NT2/D1 (cell line): Measurements from ENCODE around the gene HTT.

Experiments used
- DNase-seq: peaks from one replicate; pipeline ENCODE4 v3.0.0-alpha.2; 2011; ENCODE audit warnings: low read depth, low spot score
- H3K27me3 ChIP-seq: 2 replicates; pipeline ENCODE4 v1.6.0; 2011; ENCODE audit warnings: mild to moderate bottlenecking; ENCODE audit not compliant: insufficient read length, insufficient read depth
- H3K36me3 ChIP-seq: 2 replicates; pipeline ENCODE4 v1.6.1; 2011; ENCODE audit warnings: mild to moderate bottlenecking, low read length, mixed read lengths; ENCODE audit not compliant: insufficient read depth, insufficient read length
- H3K4me1 ChIP-seq: 2 replicates; pipeline ENCODE4 v1.5.1; 2011; ENCODE audit not compliant: insufficient read depth, insufficient read length
- H3K4me3 ChIP-seq: 2 replicates; pipeline ENCODE4 v1.5.1; 2011; ENCODE audit warnings: low read depth; ENCODE audit not compliant: insufficient read length
- H3K9ac ChIP-seq: 2 replicates; pipeline ENCODE4 v1.6.0; 2011; ENCODE audit warnings: low read depth; ENCODE audit not compliant: insufficient read length
- H3K9me3 ChIP-seq: 2 replicates; pipeline ENCODE4 v1.5.1; 2011; ENCODE audit warnings: mild to moderate bottlenecking, low read length; ENCODE audit not compliant: insufficient read depth
- SUZ12 ChIP-seq: IDR thresholded peaks from 2 replicates; pipeline ENCODE4 v1.6.1; 2011; ENCODE audit not compliant: insufficient read length, insufficient read depth; ENCODE audit errors: extremely low read depth
- YY1 ChIP-seq: IDR thresholded peaks from 2 replicates; pipeline ENCODE4 v1.6.1; 2011; ENCODE audit not compliant: insufficient read length, insufficient read depth
- ZNF274 ChIP-seq: IDR thresholded peaks from 2 replicates; pipeline ENCODE4 v1.6.1; 2011; ENCODE audit warnings: mild to moderate bottlenecking, low read depth, low read length

Gene HTT

DNA sequence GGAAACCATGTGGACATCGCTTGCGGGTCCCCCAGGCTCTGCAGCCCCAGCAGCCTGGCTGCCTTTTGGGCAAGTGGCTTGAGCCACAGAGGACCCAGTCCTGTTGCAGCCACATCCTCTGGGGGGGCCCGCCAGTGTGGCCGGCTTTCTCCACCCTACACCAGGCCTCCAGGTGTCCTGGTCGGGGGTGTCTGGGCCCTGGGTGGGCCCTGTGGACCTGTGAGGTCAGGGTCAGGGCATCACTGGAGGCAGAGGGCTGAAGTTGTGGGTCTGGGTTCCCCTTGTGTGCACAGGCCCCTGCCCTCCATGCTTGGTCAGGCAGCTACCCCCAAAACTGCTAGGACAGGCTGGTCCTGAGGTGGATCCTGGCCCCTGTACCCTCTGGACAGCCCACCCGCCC, 171.2 kb downstream of the HTT start:
- Histone ChIP-seq H3K4me1 (peaks cover 28% of the 10 kb centered on the region), H3K27me3 (no peaks in the 10 kb centered on the region), H3K4me3 (no peak overlapping the region), H3K9ac (no peak overlapping the region), H3K36me3 (peaks cover 43% of the 10 kb centered on the region), H3K9me3 (no peaks in the 10 kb centered on the region)
- no peak for TF ChIP-seq SUZ12
- no peak for TF ChIP-seq YY1
- TF ChIP-seq ZNF274: no peak
- DNase-seq: no peak

DNA sequence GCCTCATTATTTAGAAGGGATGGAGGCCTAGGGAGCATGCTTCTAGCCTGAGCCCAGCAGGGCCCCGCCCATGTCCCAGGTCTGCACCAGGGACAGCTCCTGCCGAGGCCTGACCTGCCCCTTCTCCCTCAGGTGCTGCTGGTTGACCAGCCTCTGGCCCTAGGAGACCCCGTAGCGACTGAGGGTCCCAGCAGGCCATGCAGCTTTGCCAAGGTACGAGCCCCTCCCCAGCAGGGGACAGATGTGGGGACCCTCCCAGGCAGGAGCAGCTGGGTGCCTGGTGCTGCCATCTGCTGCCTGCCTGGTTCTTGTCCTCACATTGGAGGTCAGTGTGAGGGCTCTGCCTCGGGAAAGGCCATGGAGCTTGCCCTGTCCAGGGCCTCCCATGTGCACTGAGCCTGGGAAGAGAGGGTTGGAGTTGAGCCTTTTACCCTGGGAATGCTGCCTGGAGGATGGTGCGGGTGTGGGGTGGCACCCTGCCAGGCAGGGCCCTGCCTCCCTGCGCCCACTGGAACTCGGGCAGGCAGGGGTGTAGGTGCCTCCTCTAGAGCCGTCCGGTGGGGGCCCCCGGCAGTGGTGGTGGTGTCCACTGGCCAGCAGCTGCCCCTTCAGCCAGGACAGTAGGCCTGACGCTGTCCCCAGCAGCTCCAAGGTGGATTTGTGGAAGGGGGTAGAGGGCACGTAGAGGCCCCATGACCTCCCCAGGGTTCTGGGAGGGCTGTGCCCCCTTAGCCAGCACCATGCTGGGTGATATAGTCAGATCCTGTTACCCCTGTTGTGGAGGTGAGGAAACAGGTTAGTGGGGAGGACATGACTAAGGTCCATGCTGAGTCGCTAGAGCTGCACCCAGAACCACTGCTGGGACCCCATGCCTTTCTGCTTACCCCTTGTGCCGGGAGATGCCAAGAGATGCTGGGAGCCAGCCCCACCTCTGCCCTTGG, 172.2 kb downstream of the HTT start:
- H3K9me3 ChIP-seq: no peaks in the 10 kb centered on the region
- H3K36me3 ChIP-seq: peaks cover 32% of the 10 kb centered on the region
- no peak for DNase-seq
- no peak overlapping the region for H3K4me3 ChIP-seq
- H3K4me1 ChIP-seq: peaks cover 27% of the 10 kb centered on the region
- no peak for TF ChIP-seq ZNF274
- no peak for TF ChIP-seq YY1
- TF ChIP-seq SUZ12: no peak
- no peaks in the 10 kb centered on the region for H3K27me3 ChIP-seq
- peak overlapping the region; percentile 3 for H3K9ac ChIP-seq

DNA sequence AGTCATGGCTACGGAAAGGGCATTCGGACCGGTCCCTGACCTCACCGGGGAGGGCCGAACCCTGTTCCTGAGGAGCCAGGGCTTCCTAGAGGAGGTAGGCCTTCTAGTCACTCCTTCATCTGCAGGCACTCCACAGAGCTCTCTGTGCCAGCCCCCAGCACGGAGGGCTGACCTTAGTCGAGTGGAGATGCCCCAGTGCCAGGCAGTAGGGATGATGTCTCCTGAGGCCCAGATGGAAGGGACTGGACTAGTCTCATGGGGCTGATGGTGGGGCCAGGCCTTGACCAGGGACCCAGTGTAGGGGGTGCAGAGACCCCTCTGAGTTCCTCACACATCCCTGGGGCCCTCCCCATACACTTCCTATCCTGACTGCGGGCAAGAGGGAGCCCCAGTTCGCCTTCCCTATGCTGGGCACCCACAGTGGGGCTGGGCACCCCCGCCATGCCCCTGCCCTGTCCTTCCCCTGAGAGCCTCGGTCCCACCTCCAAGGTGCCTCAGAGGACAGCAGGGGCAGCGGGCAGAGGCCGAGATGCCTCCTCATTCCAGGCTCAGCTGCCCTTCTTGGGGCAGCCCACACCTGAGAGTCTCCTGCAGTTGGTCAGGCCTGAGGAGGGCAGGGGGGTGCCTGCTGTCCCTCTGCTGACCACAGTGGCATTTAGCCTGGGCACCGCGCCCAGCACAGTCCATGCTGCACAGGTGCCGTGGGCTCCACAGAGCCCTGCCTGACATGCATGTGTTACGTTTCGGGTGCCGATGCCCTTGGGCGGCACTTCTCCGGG, 173.1 kb downstream of the HTT start:
- TF ChIP-seq SUZ12 (no peak), YY1 (no peak), ZNF274 (no peak)
- Histone ChIP-seq H3K4me1 (peaks cover 27% of the 10 kb centered on the region), H3K4me3 (no peak overlapping the region), H3K9ac (no peak overlapping the region), H3K27me3 (no peaks in the 10 kb centered on the region), H3K36me3 (peaks cover 24% of the 10 kb centered on the region), H3K9me3 (no peaks in the 10 kb centered on the region)
- no peak for DNase-seq

DNA sequence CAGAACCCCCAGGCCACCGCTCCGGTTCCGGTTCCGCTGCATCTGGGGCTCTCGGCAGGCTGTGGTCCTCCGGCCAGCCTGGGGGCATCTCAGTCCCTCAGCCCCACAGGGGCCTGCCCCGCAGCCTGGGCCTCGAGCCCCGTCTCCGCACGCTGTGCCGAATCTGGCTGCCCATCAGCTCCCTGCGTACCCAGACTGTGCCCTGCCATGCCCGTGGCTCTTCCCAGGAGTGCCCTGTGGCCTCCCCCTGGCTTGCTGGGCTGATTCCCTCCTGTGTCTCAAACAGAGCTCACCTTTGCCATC, 173.6 kb downstream of the HTT start:
- Histone ChIP-seq H3K4me1 (peaks cover 28% of the 10 kb centered on the region), H3K9me3 (no peaks in the 10 kb centered on the region), H3K36me3 (peaks cover 19% of the 10 kb centered on the region), H3K27me3 (no peaks in the 10 kb centered on the region), H3K4me3 (no peak overlapping the region), H3K9ac (no peak overlapping the region)
- DNase-seq: no peak
- TF ChIP-seq YY1: no peak
- TF ChIP-seq ZNF274: no peak
- no peak for TF ChIP-seq SUZ12

DNA sequence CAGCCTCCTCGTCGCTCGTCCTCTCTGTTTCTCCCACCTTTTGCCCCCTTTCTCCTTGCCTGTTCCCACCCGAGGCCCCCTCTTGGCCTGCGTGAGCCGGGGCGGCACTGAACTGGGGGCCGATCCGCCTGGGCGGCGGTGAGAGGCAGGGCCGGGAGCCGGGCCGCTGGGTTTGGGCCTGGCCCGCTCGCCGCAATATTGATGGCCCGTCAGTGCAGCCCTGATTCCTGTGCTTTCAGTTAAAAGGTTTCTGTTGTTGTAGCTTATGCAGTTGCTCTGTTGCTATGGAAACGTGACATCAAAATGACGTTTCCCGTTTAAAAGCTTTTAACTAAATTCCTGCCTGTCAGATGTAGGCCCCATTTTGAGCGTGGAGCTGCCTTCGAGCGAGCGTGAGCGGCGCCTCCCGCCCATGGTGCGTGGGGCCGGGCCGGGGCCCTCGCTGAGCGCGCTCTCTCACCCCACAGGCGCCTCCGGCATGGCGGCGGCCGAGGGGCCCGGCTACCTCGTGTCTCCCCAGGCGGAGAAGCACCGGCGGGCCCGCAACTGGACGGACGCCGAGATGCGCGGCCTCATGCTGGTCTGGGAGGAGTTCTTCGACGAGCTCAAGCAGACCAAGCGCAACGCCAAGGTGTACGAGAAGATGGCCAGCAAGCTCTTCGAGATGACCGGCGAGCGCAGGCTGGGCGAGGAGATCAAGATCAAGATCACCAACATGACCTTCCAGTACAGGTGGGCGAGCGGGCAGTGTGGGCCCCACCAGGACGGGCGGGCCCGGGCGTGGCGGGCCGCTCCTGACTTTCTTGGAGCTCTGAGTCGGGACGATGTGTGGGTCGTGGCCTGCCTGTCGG, 174.6 kb downstream of the HTT start, which contains the start of gene MSANTD1:
Gene MSANTD1, plus strand, starts transcription at position 349 of the 851 bp plus-strand sequence. Its CDS starts 64 bp downstream, at position 413.
- TF ChIP-seq ZNF274 (no peak), YY1 (no peak), SUZ12 (no peak)
- Histone ChIP-seq H3K27me3 (no peaks in the 10 kb centered on the region), H3K4me3 (no peak within 1 kb of the TSS), H3K4me1 (peaks cover 33% of the 10 kb centered on the region), H3K9ac (no peak within 1 kb of the TSS), H3K36me3 (peaks cover 17% of the 10 kb centered on the region), H3K9me3 (no peaks in the 10 kb centered on the region)
- DNase-seq: no peak

DNA sequence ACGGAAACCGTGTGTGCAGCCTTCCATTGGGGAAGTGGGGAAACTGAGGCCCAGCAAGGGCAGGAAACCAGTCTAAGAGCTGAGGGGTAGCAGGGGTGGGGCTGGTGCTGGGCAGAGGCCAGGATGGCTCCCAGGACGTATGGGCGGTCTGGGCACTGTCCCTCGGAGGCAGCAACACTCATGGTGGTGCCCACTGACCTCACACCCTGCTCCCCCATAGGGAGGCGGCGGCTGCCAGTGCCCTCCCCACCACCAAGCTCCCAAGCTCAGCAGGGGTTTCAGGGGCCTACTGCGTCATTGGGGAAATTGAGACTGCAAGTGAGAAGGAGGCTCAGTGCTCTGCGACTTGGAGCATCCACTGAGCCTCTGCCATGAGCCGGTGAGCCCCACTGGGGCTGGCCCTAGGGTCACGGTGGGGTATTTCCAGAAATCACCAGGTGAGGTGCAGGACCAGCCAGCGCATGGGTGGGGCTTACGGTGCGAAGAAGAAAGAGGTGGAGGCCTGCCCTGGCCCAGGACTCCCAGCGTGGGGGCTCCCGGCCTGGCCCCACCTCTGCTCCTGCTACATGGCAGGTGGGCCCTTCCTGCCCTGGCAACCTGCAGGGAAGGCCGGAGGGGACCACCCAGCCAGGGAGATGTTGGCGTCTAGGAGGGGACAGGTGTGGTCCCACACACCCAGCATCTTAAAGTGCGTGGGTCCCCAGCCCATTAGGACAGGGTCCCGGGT, 175.4 kb downstream of the HTT start:
- Histone ChIP-seq H3K9me3 (no peaks in the 10 kb centered on the region), H3K4me1 (peaks cover 35% of the 10 kb centered on the region), H3K36me3 (peaks cover 9% of the 10 kb centered on the region), H3K27me3 (no peaks in the 10 kb centered on the region), H3K4me3 (no peak overlapping the region), H3K9ac (no peak overlapping the region)
- no peak for TF ChIP-seq YY1
- TF ChIP-seq SUZ12: no peak
- TF ChIP-seq ZNF274: no peak
- no peak for DNase-seq
